Activated CD4-positive, alpha-beta T cell treated with anti-CD3 and anti-CD28 coated beads, Interleukin-2, amount 10 ng/mL, durations not matched to agents 7 days and 5 days (primary cell): ENCODE measurements around the gene CLNK. TPM values are rescaled to one million over a fixed set of nuclear protein-coding genes. Genes with fewer than 3 reads are reported as not detected.

ENCODE experiments used
- CTCF ChIA-PET: fragments of 350-600 bp; sonication (Branson Sonifier 250); formaldehyde crosslinking; loops from one replicate; lab custom pipeline; 2021; ENCODE audit warnings: antibody characterized with exemption; lab: Charles Lee
- POLR2A ChIA-PET: fragments of 350-600 bp; sonication (Branson Sonifier 250); formaldehyde crosslinking; loops from one replicate; lab custom pipeline; 2021; ENCODE audit warnings: antibody characterized with exemption; lab: Charles Lee
- DNase-seq: peaks from one replicate; pipeline ENCODE4 v3.0.0-alpha.2; 2020
- H3K27ac Mint-ChIP-seq: one replicate; pipeline ENCODE4 v1.8.0; 2021; ENCODE audit warnings: mild to moderate bottlenecking, moderate library complexity, mixed read lengths
- H3K27me3 Mint-ChIP-seq: one replicate; pipeline ENCODE4 v1.8.0; 2021; ENCODE audit warnings: mixed read lengths
- H3K36me3 Mint-ChIP-seq: one replicate; pipeline ENCODE4 v1.8.0; 2021; ENCODE audit warnings: low read depth, mixed read lengths
- H3K4me1 Mint-ChIP-seq: one replicate; pipeline ENCODE4 v1.8.0; 2021; ENCODE audit warnings: mixed read lengths
- H3K4me3 Mint-ChIP-seq: one replicate; pipeline ENCODE4 v1.8.0; 2021; ENCODE audit warnings: mild to moderate bottlenecking, moderate library complexity, mixed read lengths
- H3K9me3 Mint-ChIP-seq: one replicate; pipeline ENCODE4 v1.8.0; 2021; ENCODE audit warnings: mixed read lengths
- total RNA-seq, 2 experiments: library from RNA; stranded (reverse); gene quantifications; one replicate each; pipeline ENCODE4 v1.2.3, GENCODE V29; 2021

Gene CLNK
- total RNA-seq, 2 experiments from 2014 or later: not detected

- Mint-ChIP-seq H3K4me1 (peaks cover 9% of the 10 kb centered on the region), H3K36me3 (no peaks in the 10 kb centered on the region)
- CTCF ChIA-PET: no interaction called here
These were observed 40.8 kb downstream of the CLNK start for GRCh38 chr4:10643600-10644425.

GRCh38 chr4:10640561-10641201 lies 43.9 kb downstream of the CLNK start:
- POLR2A ChIA-PET: no interaction called here

More at GRCh38 chr4:10643600-10644425, 40.8 kb downstream of the CLNK start:
- Mint-ChIP-seq H3K27me3 (no peaks in the 10 kb centered on the region), H3K27ac (no peak overlapping the region), H3K4me3 (no peak overlapping the region), H3K9me3 (peaks cover 4% of the 10 kb centered on the region)
- POLR2A ChIA-PET: no interaction called here
- DNase-seq: no peak

DNA sequence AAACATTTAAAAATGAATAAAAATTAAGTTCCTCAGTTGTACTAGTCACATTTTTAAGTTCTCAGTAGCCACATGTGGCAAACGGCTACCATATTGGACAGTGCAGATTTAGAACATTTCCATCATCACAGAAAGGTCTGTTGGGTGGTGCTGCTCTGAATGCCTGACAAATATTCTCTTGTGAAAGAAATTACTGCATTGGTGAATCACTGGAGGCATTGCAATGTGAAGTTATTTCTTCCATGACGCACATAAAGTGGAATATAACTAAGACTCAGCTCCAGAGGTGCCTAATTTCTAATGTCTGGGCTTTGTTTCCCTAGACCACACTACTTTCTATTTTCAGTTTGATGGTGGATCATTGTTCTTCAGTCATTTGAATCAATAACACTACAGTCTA lies 44.9 kb downstream of the CLNK start:
- Mint-ChIP-seq H3K27me3 (no peaks in the 10 kb centered on the region), H3K36me3 (no peaks in the 10 kb centered on the region), H3K9me3 (peaks cover 4% of the 10 kb centered on the region), H3K4me1 (peaks cover 9% of the 10 kb centered on the region), H3K4me3 (no peak overlapping the region), H3K27ac (no peak overlapping the region)
- ChIA-PET CTCF (no interaction called here), POLR2A (no interaction called here)
- DNase-seq: no peak

More at GRCh38 chr4:10640561-10641201, 43.9 kb downstream of the CLNK start:
- Mint-ChIP-seq H3K4me1 (peaks cover 9% of the 10 kb centered on the region), H3K9me3 (peaks cover 4% of the 10 kb centered on the region), H3K4me3 (no peak overlapping the region), H3K27ac (no peak overlapping the region), H3K27me3 (no peaks in the 10 kb centered on the region), H3K36me3 (no peaks in the 10 kb centered on the region)
- CTCF ChIA-PET: interaction anchor here (0.8 kb wide), 1 partner anchor 15 kb away, joined by 5 read pairs; no protein-coding TSS in a partner anchor
- DNase-seq: no peak

GRCh38 chr4:10639100-10639499 lies 45.5 kb downstream of the CLNK start:
- H3K4me3 Mint-ChIP-seq: no peak overlapping the region
- H3K4me1 Mint-ChIP-seq: peaks cover 9% of the 10 kb centered on the region
- H3K27ac Mint-ChIP-seq: no peak overlapping the region
- ChIA-PET CTCF (no interaction called here), POLR2A (no interaction called here)
- peaks cover 4% of the 10 kb centered on the region for H3K9me3 Mint-ChIP-seq
- no peaks in the 10 kb centered on the region for H3K36me3 Mint-ChIP-seq
- no peaks in the 10 kb centered on the region for H3K27me3 Mint-ChIP-seq
- no peak for DNase-seq

GRCh38 chr4:10635091-10635490 lies 49.5 kb downstream of the CLNK start:
- Mint-ChIP-seq H3K27me3 (no peaks in the 10 kb centered on the region), H3K36me3 (no peaks in the 10 kb centered on the region), H3K9me3 (no peaks in the 10 kb centered on the region), H3K4me3 (no peak overlapping the region), H3K27ac (no peak overlapping the region), H3K4me1 (no peaks in the 10 kb centered on the region)
- CTCF ChIA-PET: no interaction called here
- no peak for DNase-seq
- POLR2A ChIA-PET: no interaction called here

DNA sequence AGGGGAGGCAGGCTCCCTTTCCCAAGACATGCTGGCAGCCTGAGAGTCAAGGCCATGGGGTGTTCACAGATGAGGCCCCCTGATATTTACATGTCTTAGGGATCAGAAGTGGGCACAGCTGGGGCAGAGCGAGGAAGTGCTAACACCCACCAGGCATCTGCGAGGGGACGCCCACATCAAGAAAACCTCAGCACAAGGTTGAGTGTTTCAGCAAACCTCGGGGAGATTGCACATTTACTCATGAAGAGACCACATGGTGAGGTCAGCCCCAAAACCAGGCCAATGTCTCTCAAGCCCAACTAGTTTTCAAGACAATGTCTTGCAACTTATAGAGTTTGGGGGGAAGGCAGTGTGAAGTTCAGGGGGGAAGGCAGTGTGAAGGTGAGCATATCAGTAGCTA lies 55.2 kb downstream of the CLNK start:
- ChIA-PET POLR2A (no interaction called here), CTCF (interaction anchor here (0.7 to 1.9 kb wide), 3 partner anchors 10 to 231 kb away, joined by 3 to 4 read pairs (median 3); no protein-coding TSS in a partner anchor)
- peaks cover 1% of the 10 kb centered on the region for H3K27me3 Mint-ChIP-seq
- no peaks in the 10 kb centered on the region for H3K9me3 Mint-ChIP-seq
- no peak for DNase-seq
- no peak overlapping the region for H3K27ac Mint-ChIP-seq
- H3K4me3 Mint-ChIP-seq: no peak overlapping the region
- no peaks in the 10 kb centered on the region for H3K36me3 Mint-ChIP-seq
- peaks cover 6% of the 10 kb centered on the region for H3K4me1 Mint-ChIP-seq

DNA sequence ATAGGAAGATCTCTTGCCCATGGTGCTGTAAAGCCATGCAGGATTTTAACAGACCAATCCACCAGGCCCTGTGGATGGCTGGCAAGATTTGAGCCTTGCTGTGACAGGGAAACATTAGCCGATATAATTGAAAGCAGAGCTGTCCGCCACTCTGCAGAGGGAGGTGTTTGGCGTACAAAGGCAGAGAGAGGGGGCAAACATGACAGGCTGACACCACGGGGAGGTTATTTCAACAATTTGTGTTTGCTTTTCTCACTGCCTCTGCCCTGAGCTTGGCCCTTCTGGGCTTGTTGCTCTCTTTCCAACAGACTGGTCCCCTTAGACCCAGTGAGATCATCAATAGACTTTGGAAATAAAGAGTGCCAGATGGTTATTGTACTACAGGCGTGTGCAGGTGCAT lies 59.4 kb downstream of the CLNK start:
- H3K9me3 Mint-ChIP-seq: no peaks in the 10 kb centered on the region
- no peak overlapping the region for H3K27ac Mint-ChIP-seq
- ChIA-PET POLR2A (no interaction called here), CTCF (no interaction called here)
- no peak overlapping the region for H3K4me3 Mint-ChIP-seq
- peaks cover 6% of the 10 kb centered on the region for H3K4me1 Mint-ChIP-seq
- H3K36me3 Mint-ChIP-seq: no peaks in the 10 kb centered on the region
- DNase-seq: no peak
- H3K27me3 Mint-ChIP-seq: peaks cover 2% of the 10 kb centered on the region

DNA sequence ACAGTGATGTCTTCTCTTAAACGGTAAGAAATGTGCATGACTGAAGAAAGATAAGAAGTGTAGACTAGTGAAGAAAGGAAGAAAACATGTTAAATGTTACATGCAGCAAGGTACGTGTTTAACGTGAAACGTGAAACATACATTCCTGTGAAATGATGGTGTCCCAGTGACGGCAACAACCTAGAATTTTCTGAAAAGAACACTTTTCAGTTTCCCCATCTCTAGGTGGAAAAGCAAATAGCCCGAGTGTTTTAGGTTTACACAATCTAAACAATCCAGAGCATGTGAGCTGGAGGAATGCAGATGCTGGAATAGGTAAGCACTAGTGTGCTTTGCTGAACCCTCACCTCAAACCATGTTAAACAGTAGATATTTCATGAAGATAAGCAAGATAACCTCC lies 60.7 kb downstream of the CLNK start:
- Mint-ChIP-seq H3K27me3 (peaks cover 4% of the 10 kb centered on the region), H3K4me1 (peaks cover 2% of the 10 kb centered on the region), H3K36me3 (no peaks in the 10 kb centered on the region), H3K9me3 (no peaks in the 10 kb centered on the region), H3K27ac (no peak overlapping the region), H3K4me3 (no peak overlapping the region)
- POLR2A ChIA-PET: no interaction called here
- DNase-seq: no peak
- CTCF ChIA-PET: no interaction called here

DNA sequence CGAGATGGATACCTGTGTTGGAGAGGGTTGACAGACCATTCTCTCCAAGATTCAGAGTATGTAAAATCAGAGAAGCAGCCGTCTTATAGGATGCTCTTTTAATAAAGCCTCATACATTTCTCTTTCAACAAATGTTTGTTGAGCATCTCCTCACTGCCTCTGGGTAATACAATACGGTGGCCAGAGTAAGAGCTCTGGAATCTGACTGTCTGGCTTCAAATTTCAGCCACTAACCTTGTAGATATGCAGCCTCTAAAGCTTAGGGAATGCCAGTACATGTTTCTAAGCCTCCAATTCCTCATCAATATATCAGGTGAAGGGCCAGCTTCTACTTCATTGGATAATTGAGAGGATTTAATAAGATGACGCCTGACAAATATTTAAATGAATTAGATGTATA lies 61.3 kb downstream of the CLNK start:
- no peaks in the 10 kb centered on the region for H3K9me3 Mint-ChIP-seq
- CTCF ChIA-PET: no interaction called here
- H3K27ac Mint-ChIP-seq: no peak overlapping the region
- POLR2A ChIA-PET: no interaction called here
- no peaks in the 10 kb centered on the region for H3K36me3 Mint-ChIP-seq
- peaks cover 3% of the 10 kb centered on the region for H3K27me3 Mint-ChIP-seq
- no peak for DNase-seq
- H3K4me1 Mint-ChIP-seq: peaks cover 2% of the 10 kb centered on the region
- no peak overlapping the region for H3K4me3 Mint-ChIP-seq

DNA sequence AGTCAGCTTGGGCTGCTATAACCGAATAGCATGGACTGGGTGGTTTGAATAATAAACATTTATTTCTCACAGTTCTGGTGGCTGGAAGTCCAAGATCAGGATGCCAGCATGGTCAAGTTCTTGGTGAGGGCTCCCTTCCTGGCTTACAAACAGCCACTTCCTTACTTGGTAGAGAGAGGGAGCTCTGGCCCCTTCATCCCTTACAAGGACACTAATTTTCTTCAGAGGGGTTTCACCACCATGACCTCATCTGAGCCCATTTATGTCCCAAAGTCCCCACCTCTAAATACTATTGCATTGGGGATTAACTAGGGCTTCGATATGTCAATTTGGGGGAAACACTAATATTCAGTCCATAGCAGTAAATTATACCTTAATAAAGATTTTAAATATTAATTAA lies 61.8 kb downstream of the CLNK start:
- no peak overlapping the region for H3K4me3 Mint-ChIP-seq
- ChIA-PET CTCF (no interaction called here), POLR2A (no interaction called here)
- H3K9me3 Mint-ChIP-seq: no peaks in the 10 kb centered on the region
- H3K4me1 Mint-ChIP-seq: peaks cover 2% of the 10 kb centered on the region
- H3K27ac Mint-ChIP-seq: no peak overlapping the region
- DNase-seq: no peak
- no peaks in the 10 kb centered on the region for H3K36me3 Mint-ChIP-seq
- peaks cover 3% of the 10 kb centered on the region for H3K27me3 Mint-ChIP-seq

DNA sequence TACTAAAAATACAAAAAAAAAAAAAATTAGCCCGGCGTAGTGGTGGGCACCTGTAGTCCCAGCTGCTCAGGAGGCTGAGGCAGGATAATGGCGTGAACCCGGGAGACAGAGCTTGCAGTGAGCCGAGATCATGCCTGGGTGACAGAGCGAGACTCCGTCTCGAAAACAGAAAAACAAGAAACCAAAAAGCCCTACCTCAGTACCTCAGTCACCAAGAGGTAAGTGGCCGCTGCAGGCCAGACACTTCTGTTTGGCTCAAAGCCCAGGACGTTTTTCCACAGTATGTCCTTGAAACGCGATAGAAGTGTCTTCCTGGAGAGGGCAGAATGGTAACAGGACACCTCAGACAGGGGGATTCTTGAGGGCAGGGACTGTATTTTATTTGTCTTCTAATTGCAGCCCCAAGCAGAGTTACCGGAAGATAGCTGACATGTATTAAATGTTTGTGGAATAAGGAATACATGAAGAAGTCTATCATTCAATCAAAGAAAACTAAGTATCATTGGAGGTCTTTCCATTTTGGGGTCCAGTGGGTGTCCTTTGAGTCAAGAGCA lies 63.6 kb downstream of the CLNK start:
- Mint-ChIP-seq H3K36me3 (no peaks in the 10 kb centered on the region), H3K27me3 (peaks cover 3% of the 10 kb centered on the region), H3K9me3 (no peaks in the 10 kb centered on the region), H3K4me1 (peaks cover 2% of the 10 kb centered on the region), H3K27ac (no peak overlapping the region), H3K4me3 (no peak overlapping the region)
- ChIA-PET CTCF (interaction anchor here (1.0 kb wide), 1 partner anchor 48 kb away, joined by 3 read pairs; no protein-coding TSS in a partner anchor), POLR2A (no interaction called here)
- DNase-seq: no peak

DNA sequence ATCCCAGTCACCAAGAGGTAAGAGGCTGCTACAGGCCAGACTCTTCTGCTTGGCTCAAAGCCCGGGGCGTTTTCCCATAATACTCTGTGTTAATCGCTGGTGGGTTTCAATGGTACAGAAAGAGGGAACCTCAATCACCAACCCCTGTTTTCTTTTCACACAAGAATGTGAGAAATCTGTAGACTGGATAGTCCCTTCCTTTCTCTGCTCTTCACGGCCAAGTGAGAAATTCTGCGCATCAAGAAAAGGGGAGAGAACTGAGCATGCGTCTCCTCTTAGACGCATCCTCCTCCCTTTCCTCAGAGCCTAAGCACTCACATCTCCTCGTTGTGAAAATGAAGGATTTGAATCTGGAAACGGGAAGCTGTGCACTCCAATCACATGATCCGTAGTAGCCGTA lies 64.7 kb downstream of the CLNK start:
- Mint-ChIP-seq H3K4me1 (no peaks in the 10 kb centered on the region), H3K36me3 (no peaks in the 10 kb centered on the region), H3K27ac (no peak overlapping the region), H3K4me3 (no peak overlapping the region), H3K27me3 (peaks cover 4% of the 10 kb centered on the region), H3K9me3 (no peaks in the 10 kb centered on the region)
- no peak for DNase-seq
- ChIA-PET POLR2A (no interaction called here), CTCF (interaction anchor here (1.7 kb wide), 1 partner anchor 9 kb away, joined by 4 read pairs; no protein-coding TSS in a partner anchor)

DNA sequence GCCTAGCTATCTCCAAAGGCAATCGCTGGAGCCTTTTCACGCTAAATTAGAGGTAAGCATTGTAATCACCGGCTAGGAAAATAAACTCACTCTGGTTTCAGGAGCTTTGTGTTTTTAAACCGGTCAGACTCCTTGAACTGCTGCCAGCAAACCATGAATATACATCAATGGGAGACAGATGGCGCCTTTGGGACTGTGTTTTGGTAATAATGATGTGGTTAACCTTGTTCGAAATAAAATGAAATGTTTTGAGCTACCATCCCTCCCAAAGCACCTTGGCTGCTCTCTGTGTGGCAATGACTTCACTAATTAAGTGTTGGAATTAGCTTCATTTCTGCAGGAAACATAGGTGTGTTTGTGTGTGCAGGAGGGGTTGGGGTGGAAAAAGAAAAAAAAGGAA lies 65.3 kb downstream of the CLNK start:
- Mint-ChIP-seq H3K4me3 (no peak overlapping the region), H3K4me1 (no peaks in the 10 kb centered on the region), H3K27me3 (peaks cover 4% of the 10 kb centered on the region), H3K36me3 (no peaks in the 10 kb centered on the region), H3K9me3 (no peaks in the 10 kb centered on the region), H3K27ac (no peak overlapping the region)
- no peak for DNase-seq
- ChIA-PET POLR2A (no interaction called here), CTCF (interaction anchor here (0.7 to 1.7 kb wide), 3 partner anchors 10 to 100 kb away, joined by 3 to 4 read pairs (median 3); no protein-coding TSS in a partner anchor)
